SW 1271 (cell line): ENCODE results near the gene SPTBN5.
"Not testable (repeated sequence)": the region's sequence is repeated elsewhere in the genome, so short reads cannot be mapped to it uniquely, and the experiment has no call there.

Experiments used
- DNase-seq, 2 experiments: peaks; one replicate each; lab custom pipeline; 2025; lab: John Stamatoyannopoulos, UW

SPTBN5 gene

DNA sequence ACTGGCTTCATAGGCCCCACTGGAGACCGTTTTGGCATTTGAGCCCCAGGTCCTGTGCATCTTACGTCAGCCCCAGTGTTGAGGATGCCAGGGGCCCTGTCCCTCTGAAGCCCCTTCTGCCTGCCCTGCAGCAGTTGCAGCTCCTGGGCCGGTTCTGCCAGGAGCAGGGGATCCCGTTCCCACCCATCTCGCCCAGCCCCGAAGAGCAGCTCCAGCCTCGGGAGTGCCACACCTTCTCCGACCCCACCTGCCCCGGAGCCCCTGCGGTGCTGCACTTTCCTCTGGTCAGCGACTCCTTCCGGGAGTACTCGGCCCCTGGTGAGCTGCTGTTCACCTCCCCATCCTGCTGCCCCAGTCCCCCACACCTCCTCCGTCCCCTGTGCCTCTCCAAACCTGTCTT lies 46.6 kb downstream of the SPTBN5 start:
- no peak for DNase-seq

DNA sequence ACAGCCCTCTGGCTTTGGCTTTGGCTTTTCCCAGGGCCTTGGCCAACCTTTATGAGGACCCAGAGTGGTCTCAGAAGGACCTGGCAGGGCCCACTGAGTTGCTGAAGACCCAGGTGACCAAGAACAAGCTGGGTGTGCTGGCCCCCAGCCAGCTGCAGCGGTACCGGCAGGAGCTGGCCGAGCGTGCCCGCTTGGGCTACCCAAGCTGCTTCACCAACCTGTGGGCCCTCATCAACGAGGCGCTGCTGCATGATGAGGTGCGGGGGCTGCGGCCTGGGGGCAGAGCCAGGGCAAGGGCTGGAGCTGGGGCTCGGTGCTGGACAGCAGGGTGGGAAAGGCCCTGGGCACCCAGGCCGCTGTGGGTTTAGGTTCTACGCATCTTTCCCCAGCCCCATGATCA lies 49.0 kb downstream of the SPTBN5 start:
- no peak for DNase-seq

DNA sequence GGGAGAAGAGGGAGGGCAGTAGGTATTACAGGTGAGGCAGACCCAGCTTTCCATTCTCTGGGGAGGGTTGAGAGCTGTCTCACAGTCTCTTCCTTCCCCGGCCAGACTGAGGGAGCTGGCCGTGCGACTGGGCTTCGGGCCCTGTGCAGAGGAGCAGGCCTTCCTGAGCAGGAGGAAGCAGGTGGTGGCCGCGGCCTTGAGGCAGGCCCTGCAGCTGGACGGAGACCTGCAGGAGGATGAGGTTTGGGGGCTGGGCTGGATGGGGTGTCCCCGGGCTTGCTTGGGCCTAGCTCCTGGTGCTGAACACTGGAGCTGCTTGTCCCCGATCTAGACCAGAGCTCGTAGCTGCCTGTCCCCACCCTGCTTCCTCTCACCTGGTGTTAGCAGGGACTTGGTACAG lies 50.3 kb downstream of the SPTBN5 start:
- no peak for DNase-seq

DNA sequence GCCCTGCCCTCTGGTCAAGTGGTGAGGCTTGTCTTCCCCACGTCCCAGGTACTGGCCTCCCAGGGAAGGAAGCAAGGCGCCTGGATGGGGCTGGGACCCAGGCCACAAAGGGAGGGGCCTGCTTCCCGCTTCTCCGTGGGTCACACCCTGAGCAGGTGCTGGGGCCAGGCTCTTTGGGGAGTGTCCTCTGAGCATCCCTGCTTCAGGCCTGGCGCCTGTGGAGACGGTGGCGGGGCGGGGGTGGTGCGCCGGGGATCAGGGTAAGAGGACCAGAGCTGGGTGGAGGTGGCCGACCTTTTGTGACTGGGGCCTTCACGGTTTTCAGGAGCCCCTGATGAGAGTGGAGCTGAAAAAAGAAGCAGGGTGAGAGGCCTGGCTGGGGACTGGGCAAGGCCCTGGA lies 51.6 kb downstream of the SPTBN5 start:
- DNase-seq = no peak

DNA sequence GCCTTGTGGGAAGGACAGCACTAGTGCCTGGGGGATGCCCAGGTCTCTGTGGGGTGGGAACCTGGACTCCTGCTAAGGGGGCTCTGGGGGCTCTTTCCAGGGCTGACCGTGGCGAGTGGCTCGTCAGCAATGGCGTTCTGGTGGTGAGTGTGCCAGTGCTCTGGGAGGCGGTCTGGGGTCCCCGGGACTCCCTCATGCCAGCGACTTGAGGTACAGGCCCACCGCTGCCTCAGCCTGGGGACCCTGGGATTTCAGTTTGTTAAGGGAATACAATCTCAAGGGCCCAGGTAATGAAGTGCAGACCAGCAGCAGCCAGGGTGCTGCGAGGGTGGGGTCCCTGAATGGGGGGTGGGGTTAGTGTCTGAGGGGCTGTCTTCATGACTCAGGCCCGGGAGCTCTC lies 52.7 kb downstream of the SPTBN5 start:
- no peak for DNase-seq

DNA sequence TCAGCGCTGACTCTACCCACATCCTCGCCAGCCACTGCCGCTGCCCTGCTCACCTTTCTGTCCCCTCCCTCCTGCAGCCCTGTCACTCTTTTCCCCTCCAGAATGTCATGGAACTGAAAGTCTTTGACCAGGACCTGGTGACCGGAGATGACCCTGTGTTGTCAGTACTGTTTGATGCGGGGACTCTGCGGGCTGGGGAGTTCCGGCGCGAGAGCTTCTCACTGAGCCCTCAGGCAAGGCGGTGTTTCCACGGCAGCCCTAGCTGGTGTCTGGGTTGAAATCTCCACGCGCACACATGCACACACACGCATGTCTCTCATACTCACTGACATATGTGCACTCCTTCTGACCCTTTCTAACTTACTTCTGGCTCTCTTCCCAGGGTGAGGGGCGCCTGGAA lies 53.2 kb downstream of the SPTBN5 start:
- DNase-seq = no peak

DNA sequence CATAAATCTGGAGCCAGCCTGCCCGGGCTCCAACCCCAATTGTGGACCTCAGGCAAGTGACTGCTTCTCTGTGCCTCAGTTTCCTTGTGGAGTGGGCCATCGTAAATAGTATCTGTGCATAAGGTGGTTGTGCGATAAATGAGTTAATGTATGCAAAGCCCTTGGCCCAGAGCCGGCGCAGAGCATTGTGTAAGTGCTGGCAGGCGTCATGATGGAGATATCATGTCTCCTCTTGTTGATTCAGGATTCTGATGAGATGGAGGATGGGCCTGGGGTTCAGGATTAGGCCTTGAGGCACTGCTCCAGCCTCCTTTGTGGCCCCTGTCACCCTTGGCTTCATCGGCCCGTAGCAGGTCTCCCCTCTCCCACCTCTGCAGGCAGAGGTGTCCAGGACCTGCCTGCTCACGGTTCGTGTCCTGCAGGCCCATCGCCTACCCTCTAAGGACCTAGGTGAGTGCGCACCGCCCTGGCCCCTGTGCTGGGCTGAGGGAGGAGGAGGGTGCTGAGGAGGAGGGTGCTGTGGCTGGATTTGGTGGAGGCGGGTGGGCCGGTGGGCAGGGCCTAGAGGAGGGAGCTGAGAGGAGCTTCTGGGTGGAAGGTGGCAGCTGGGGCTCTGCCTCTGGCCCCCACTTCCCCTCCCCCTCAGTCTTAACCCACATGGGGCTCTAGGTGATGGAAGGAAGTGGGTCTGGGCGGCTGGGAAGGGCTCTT lies 53.9 kb downstream of the SPTBN5 start:
- DNase-seq = no peak

DNA sequence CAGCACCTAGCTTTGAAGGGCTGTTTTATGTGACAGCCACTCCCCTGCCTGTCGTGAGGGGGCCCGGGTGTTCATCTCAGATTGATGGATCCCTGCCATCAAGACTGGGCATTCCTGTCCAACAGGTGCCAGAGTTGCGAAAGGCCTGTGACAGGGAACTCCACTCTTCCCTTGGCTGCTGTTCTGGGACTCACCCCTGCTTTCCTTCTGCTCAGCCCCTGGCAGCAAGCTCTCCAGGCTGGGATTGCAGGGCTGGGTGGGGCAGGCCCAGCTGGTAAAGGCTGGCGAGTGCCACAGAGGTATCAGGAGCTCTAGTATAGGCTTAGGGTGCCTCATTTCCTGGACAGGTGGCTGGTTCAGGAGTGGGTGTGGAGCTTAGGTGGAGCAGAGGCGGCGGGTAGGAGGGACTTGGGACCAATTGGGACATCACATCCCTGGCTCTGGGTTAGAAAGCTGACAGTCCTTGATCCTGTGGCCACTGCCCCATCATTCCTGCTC lies 55.4 kb downstream of the SPTBN5 start, which contains the start of gene PLA2G4B:
PLA2G4B (plus strand) TSS at position 448 of the 498 bp plus-strand sequence. CDS start 67 bp downstream, outside the sequence.
- DNase-seq = no peak

DNA sequence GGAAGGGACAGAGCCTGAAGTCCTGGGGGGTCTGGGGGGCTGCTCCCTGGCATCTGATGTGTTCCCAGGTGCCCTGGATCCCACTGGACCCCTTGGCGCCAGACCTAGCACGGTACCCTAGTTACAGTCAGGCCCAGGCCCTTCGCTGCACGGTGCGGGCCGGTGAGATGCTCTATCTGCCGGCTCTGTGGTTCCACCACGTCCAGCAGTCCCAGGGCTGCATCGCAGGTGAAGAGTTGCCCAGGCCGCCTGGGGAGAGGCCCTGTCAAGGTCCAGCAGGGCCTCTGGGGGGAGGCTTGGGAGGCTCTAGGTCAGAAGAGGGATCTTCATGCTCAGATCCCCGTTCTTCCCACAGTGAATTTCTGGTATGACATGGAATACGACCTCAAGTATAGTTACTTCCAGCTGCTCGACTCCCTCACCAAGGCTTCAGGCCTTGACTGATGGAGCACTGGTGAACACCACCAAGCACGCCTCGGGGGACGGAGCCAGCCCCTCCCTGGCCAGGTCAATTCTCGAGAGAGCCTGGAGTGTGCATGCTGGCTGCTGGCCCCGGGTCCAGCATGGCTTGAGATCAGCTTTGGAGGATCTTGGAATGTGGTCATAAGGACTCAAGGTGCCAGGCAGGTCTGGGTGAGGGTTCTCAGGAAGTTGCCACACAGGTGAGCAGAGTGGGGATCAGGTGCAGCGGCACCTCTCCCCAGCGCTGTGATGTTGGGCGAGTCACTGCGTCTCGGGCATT lies 57.0 kb downstream of the SPTBN5 start:
- DNase-seq = no peak

DNA sequence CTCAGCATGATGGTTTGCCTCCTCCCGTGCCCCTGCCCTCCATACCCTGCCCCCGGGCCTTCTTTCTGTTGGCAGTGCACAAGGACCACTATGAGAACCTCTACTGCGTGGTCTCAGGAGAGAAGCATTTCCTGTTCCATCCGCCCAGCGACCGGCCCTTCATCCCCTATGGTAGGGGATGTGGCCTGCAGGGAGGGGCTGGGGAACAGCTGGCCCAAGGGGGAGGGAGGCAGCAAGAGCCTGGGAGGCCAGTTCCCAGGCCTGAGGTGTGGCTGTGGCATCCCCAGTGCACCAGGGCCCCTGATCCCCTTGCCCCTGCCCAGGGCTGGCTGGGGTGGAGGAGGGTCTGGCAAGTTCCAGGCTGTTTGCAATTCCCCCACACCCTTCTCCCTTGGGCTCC lies 57.8 kb downstream of the SPTBN5 start:
- DNase-seq = no peak

DNA sequence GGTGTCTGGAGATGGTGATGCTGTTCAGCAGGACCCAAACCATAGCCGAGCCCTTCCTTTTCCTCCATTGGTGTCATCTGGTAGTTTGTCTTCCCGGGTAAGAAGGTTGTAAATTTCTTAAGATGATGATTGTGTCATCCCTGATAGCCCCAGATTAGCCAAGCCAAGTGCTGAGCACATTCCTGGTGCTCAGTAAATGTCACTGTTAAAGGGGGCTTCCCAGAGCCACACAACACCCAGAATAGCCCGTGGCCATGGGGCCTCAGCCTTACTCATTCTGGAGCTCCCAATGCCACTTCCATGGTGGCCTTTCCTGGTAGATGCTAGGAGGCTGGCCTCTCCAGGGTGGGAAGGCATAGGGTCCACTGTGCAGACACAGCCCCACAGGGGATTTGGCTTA lies 59.8 kb downstream of the SPTBN5 start:
- DNase-seq = no peak

DNA sequence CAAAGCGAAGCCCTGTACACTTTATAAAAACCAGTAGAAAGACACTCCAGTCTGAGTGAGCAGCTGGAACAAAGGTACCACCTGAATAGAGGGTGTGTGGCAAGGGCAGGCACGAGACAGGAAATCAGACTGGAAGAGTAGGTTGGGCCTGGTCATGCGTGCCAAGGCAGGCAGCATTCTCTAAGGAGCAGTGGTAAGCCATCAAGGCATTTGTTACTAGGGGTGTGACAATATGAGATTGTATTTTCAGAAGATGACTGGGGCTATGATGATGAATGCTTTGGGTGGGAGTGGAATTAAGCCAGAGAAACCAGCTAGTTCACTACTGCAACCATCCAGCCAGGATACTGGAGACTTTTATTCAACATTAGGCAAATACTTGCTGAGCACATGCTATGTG lies 61.0 kb downstream of the SPTBN5 start:
- no peak for DNase-seq

DNA sequence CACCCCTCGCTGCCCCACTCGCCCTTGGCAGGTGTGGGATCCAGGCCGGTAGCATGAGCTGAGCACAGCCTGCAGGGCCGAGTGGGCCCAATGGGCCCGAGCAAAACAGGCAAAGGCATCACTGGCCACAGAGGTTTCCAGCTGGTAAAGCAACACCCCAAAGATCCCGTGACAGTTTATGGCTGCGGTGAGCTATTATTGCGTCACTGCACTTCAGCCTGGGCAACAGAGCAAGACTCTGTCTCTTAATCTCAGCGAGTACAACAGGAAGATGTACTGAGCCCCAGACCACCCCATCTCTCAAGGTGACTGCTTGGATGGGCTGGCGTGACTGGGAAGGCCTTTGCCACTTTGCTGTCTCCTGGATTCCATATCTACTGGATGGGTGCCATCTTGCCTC lies 61.6 kb downstream of the SPTBN5 start:
- no peak for DNase-seq

DNA sequence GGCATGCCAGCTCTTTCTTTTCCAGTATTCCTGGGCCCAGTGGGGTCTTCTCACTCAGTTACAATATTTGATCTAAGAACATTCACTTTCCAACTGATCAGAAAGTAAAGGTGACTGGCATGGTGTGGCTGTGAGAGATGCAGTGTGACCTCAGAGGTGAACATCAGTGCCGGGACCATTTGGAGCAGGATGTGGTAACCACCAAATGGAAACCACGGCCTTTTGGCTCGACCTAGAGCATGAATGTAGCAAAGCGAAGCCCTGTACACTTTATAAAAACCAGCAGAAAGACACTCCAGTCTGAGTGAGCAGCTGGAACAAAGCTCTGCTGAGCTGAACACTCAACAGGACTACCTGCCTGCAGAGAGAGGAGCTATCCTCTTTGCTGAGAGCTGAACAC lies 62.6 kb downstream of the SPTBN5 start:
- not testable (repeated sequence) for DNase-seq

DNA sequence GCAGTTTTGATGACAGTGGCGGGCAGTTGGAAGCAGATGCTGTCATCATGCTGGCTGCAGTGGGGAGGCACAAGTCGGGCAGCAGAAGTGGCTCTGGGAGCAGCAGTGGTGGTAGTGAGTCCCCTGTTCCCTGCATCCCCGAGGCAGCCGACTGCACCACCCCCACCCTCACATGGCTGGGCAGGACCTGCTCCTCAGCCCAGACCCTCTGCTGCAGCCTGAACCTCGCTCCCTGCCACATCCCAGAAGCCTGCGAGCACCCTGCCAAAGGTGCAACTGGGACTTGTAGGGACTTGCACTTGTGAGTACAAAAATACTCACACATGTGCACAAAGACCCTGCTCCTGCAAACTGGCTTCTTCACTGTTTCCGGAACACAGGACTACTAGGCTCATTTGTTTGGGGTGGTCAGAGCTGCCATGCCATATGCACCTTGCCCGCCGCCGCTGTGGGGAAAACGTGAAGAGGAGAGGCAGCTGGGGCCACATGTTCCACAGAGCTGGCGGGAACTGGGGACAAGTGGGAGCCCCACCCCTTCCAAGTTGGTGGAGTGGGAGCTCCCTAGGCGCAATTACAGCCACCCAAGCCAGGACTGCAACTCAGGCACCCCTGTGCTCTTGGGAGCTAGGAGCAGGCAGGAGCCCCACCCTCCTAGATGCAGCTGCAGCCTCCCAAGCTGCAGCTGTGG lies 63.8 kb downstream of the SPTBN5 start:
- DNase-seq = no peak

DNA sequence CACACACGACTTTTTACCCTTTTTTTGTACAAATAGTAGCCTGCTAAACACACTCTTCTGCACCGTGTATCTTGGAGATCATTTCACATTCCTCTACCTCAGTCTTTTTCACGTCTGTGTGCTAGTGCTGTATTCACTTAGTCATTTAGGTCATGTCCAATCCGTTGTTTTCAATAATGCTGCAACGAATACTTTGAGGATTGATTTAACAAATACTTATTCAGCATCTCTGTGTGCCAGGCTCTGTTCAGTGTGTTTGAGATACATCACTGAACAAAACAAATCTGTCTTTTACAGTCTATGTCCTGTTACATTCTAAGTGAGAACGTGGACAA lies 65.1 kb downstream of the SPTBN5 start:
- DNase-seq = no peak

DNA sequence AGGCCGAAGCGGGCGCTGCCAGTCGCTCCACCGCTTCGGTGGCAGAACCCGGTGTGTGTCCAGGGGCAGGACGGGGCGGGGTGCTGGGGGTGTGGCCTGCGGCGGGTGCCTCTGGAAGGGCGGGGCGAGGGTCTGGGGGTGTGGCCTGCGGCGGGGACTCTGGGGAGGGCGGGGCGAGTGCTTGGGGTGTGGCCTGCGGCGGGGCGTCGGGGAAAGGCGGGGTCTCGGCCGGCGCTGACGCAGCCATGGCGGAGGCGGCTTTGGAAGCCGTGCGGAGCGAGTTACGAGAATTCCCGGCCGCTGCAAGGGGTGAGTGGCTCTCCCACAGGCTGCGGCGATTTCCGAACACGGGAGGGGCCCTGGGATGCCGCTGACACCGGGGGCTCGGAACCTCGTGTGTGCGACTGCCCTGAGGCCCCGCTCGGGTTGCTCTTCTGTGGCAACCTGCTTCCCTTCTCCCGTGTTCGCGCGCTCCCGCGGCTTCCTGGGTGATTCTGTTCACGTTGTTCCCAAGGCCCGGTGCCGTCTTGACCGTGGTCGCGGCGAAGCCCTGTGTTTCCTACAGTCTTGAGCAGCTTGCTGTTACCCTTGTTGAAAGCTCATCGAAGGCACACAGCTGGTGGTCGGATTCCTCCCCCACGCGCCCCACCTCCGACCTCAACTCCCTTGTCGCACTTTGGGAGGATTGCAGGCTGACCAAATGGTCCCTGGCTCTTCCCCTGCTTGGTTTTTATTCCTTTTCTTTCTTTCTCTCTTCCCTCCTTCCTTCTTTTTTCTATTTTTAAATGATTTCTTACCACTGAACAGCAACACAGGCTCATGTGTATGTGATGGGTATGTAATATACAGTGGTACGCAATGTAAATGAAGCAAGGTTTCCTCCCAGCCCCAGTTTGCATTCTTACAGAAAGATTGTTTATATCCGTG lies 65.7 kb downstream of the SPTBN5 start, which contains the start of gene JMJD7:
JMJD7 (plus strand) TSS at position 213 of the 927 bp plus-strand sequence; CDS start at position 246, 33 bp downstream.
- peak; percentile 35 to 58 for DNase-seq

DNA sequence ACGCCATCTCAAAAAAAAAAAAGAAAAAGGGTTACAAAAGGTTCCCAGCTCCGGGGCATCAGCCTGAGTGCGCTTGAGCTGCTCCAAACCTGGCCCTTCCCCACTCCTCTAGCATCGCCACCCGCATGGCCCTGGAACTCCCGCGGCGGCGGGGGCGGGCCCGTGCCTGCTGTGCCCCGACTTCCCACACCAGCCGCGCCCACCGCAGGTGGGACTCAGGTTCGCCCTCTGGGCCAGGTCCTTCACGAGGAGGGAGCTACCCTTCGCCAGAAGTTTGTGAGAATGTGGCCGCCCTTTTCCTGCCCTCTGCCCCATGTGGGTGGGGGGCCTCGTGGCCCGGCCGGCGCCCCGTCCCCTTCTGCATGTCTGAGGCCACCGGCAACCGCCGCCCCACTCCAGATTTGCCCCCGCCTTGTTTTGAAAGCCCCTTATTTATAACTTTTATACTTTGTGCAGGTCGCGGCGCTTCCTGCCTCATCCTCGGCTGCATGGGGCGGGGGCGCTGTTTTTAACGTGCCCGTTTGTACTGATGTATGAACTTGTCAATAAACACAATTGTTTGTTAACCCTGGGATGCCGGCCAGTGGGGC lies 66.5 kb downstream of the SPTBN5 start:
- no peak for DNase-seq

DNA sequence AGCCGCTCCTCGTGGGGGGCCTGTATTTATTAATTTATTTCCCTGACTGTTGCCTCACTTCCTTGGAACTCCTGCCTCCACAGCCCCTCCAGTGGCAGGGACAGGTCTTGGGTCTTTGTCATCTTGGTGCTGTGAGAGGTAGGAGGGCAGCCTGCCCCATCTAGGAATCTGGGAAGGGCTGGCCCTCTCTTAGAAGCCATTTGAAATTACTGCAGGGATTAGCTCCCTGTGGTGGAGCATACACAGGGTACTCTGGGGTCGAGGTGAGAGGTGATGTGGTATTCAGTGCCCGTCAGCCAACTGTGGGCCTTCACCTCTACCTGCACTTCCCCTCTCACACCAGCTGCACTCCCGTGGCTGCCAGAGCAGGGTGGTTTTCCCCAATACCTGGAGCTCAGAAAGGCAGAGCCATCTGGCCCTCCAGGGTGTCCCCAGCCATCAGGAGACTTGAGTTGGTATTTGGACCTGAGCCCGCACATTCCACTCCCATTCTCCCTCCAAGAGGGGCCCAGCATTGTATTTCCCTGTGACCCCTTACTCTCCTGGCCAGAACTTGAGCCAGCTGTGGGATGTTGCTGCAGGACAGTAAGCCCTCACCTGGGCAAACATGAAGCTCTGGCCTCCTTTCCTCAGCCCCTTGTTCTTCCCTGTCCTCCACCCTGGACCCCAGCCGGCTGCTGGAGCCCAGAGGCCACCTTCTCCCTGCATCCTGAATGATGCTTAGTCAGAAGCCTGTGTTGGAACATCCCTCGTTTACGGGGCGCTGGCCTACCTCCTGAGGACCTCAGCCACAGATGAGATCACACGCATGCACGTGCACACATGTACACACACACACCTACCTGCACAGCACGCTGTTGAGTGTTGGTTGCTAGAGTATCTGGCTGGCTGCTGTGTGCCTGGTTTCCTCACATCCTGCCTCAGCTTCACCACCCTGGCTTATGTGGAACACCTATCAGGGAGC lies 68.0 kb downstream of the SPTBN5 start:
- DNase-seq = no peak

DNA sequence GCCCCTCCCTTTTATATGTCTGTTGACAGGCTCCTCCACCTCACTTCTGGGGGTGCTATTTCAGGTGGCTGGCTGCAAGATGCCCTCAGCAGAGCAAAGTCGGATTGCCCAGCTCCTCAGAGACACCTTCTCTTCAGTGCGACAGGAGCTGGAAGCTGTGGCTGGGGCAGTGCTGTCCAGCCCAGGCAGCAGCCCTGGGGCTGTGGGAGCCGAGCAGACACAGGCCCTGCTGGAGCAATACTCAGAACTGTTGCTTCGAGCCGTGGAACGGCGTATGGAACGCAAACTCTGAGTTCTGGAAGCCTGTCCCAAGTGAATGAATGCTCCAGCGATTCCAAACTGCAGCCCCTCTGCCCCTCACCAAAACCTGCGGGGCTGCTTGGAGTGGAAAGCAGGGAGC lies 68.7 kb downstream of the SPTBN5 start:
- DNase-seq = no peak
